PC-3 (cell line): ENCODE results near the gene CORIN.

Experiments used
- EZH2 ChIP-seq: fragments of 300-600 bp; sonication (generic); IDR thresholded peaks from one replicate; pipeline ENCODE4 v1.6.1; 2017; ENCODE audit warnings: antibody characterized with exemption, mild to moderate bottlenecking, low read length; ENCODE audit not compliant: unreplicated experiment
- EZH2phosphoT487 ChIP-seq: fragments of 300-600 bp; sonication (generic); IDR thresholded peaks from 2 replicates; pipeline ENCODE4 v1.6.1; 2018; ENCODE audit warnings: mild to moderate bottlenecking, antibody characterized with exemption, low read length, borderline replicate concordance
- TF ChIP-seq, protein P1 (sequence below): fragments of 300-600 bp; sonication (generic); conservative IDR thresholded peaks from 2 replicates; pipeline ENCODE4 v1.5.1; 2017; ENCODE audit warnings: antibody characterized with exemption, low read depth, mild to moderate bottlenecking, low read length

GRCh38 chr4:47590325-47590724, 247.5 kb downstream of the CORIN start:
- TF ChIP-seq, protein P1, sequence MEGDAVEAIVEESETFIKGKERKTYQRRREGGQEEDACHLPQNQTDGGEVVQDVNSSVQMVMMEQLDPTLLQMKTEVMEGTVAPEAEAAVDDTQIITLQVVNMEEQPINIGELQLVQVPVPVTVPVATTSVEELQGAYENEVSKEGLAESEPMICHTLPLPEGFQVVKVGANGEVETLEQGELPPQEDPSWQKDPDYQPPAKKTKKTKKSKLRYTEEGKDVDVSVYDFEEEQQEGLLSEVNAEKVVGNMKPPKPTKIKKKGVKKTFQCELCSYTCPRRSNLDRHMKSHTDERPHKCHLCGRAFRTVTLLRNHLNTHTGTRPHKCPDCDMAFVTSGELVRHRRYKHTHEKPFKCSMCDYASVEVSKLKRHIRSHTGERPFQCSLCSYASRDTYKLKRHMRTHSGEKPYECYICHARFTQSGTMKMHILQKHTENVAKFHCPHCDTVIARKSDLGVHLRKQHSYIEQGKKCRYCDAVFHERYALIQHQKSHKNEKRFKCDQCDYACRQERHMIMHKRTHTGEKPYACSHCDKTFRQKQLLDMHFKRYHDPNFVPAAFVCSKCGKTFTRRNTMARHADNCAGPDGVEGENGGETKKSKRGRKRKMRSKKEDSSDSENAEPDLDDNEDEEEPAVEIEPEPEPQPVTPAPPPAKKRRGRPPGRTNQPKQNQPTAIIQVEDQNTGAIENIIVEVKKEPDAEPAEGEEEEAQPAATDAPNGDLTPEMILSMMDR, result no peak
- TF ChIP-seq EZH2 (no peak), EZH2phosphoT487 (no peak)
